ENCODE measurements around the gene SLIT1.

- TF ChIP-seq, protein P1, sequence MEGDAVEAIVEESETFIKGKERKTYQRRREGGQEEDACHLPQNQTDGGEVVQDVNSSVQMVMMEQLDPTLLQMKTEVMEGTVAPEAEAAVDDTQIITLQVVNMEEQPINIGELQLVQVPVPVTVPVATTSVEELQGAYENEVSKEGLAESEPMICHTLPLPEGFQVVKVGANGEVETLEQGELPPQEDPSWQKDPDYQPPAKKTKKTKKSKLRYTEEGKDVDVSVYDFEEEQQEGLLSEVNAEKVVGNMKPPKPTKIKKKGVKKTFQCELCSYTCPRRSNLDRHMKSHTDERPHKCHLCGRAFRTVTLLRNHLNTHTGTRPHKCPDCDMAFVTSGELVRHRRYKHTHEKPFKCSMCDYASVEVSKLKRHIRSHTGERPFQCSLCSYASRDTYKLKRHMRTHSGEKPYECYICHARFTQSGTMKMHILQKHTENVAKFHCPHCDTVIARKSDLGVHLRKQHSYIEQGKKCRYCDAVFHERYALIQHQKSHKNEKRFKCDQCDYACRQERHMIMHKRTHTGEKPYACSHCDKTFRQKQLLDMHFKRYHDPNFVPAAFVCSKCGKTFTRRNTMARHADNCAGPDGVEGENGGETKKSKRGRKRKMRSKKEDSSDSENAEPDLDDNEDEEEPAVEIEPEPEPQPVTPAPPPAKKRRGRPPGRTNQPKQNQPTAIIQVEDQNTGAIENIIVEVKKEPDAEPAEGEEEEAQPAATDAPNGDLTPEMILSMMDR (optimal IDR thresholded peaks at IDR 0.05 in 1 of 3, IDR thresholded peaks at IDR 0.05 in 1 of 3, conservative IDR thresholded peaks at IDR 0.05 in 1 of 3; ENCODE audit: extremely low read depth in 1 of 3, insufficient read depth in 2 of 3, low read length in 3 of 3): no peak
- no peak for TF ChIP-seq EZH2 (IDR thresholded peaks at IDR 0.05; ENCODE audit: low read length)
Measured at GRCh38 chr10:97135464-97135863, 50.3 kb downstream of the SLIT1 start.

All from keratinocyte (primary cell).